Kidney tubule cell (primary cell): ENCODE data around the gene BNC1.
A peak's percentile ranks its signal among the peaks of the same experiment; 100 is the strongest.
"Not testable (repeated sequence)": the region's sequence is repeated elsewhere in the genome, so short reads cannot be mapped to it uniquely, and the experiment has no call there.

Experiments used
- DNase-seq: peaks from one replicate; pipeline ENCODE4 v3.0.0-alpha.2; 2018; ENCODE audit warnings: low spot score

BNC1 gene

GRCh38 chr15:83249030-83249343 lies 35.5 kb downstream of the BNC1 start:
- peak; percentile 6 for DNase-seq

GRCh38 chr15:83248151-83249029 lies 36.1 kb downstream of the BNC1 start:
- DNase-seq, result peak; percentile 72

GRCh38 chr15:83243634-83244033 lies 40.8 kb downstream of the BNC1 start:
- DNase-seq, result peak; percentile 92

- DNase-seq, result no peak
These were observed 54.2 kb downstream of the BNC1 start for GRCh38 chr15:83230242-83230641.

- no peak for DNase-seq
These were observed 59.0 kb downstream of the BNC1 start for GRCh38 chr15:83225449-83225848.

- not testable (repeated sequence) for DNase-seq
These were observed 62.7 kb downstream of the BNC1 start for GRCh38 chr15:83221781-83222180.

- no peak for DNase-seq
These were observed 65.4 kb downstream of the BNC1 start for GRCh38 chr15:83219026-83219425.

GRCh38 chr15:83215306-83215705 lies 69.2 kb downstream of the BNC1 start:
- no peak for DNase-seq

- DNase-seq, result peak; percentile 89
These were observed 73.8 kb downstream of the BNC1 start for GRCh38 chr15:83210619-83211018.

GRCh38 chr15:83209333-83209732 lies 75.1 kb downstream of the BNC1 start:
- no peak for DNase-seq

- DNase-seq, result peak; percentile 30
These were observed 76.2 kb downstream of the BNC1 start for GRCh38 chr15:83208367-83208661.

- peak; percentile 62 for DNase-seq
These were observed 76.7 kb downstream of the BNC1 start, which contains the start of gene HDGFL3 for GRCh38 chr15:83207660-83208366. HDGFL3 (minus strand) TSS chr15:83207823; CDS start chr15:83207414, 409 bp downstream.

- peak; percentile 39 for DNase-seq
These were observed 77.3 kb downstream of the BNC1 start for GRCh38 chr15:83207009-83207659.

GRCh38 chr15:83206526-83207008 lies 77.9 kb downstream of the BNC1 start:
- peak; percentile 32 for DNase-seq
